ENCODE data around the gene PARD3B.

- TF ChIP-seq ZNF17 (CRISPR knock-in tag; IDR thresholded peaks at IDR 0.05) (no peak), FOXK2 (IDR thresholded peaks at IDR 0.05) (no peak), ZNF558 (CRISPR knock-in tag; IDR thresholded peaks at IDR 0.05; ENCODE audit: borderline replicate concordance) (no peak), JUN (CRISPR knock-in tag; IDR thresholded peaks at IDR 0.05) (no peak), ZBTB7A (CRISPR knock-in tag; IDR thresholded peaks at IDR 0.05) (no peak)
These were observed 652.9 kb downstream of the PARD3B start for GRCh38 chr2:205198140-205198525.

Measured in HepG2 (cell line).